Stimulated activated CD8-positive, alpha-beta memory T cell treated with anti-CD3 and anti-CD28 coated beads, Interleukin-15, amount 100 ng/mL, for 4 hours (primary cell): ENCODE data around the gene ME1.
"Not testable (repeated sequence)": the region's sequence is repeated elsewhere in the genome, so short reads cannot be mapped to it uniquely, and the experiment has no call there.

ENCODE experiments used
- DNase-seq, 2 donors: peaks; one replicate each; pipeline ENCODE4 v3.0.0-alpha.2; 2020; ENCODE audit warnings: low read depth in 2 of 2

ME1 gene

DNA sequence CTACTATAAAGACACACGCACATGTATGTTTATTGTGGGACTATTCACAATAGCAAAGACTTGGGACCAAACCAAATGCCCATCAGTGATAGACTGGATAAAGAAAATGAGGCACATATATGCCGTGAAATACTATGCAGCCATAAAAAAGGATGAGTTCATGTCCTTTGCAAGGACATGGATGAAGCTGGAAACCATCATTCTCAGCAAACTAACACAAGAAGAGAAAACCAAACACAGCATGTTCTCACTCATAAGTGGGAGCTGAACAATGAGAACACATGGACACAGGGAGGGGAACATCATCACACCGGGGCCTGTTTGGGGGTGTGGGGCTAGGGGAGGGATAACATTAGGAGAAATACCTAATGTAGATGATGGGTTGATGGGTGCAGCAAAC is 174.1 kb downstream of the ME1 start:
- not testable (repeated sequence) for DNase-seq

DNA sequence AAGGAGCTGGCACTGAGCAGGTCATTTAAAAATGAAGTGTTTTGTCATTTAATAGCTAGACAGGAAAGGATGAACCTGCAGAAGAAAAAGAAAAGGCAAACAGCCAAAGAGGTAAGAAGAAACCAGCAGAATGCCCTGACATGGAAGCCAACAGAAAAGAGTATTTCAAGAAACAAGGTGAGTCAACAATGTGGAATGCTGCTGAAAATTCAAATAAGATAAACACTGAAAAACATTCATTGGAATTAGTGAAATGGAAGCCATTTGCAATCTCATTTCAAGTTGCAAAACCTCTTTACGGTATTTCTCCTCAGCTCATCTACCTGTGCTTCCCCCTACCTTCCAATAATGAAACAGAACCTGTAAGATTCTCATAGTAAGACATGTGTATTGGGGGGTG is 178.1 kb downstream of the ME1 start:
- no peak for DNase-seq

DNA sequence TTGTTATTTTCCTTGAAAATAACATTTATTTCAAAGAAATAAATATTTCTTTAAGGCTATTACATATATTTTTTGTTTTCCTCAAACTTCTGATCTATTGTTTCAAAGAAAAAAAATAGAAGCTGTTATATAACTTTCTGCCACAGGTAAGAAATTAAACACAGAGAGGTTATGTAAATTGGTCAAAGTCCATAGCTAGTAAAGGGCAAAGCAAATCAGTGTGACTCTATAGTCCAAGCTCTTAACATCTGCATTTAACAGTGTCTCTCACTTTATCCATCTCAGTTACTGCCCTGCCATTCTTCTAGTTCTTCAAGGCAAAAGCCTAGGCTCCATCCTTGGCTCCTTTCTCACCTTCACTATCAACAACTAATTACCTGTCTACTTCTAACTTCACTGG is 180.6 kb downstream of the ME1 start:
- no peak for DNase-seq

DNA sequence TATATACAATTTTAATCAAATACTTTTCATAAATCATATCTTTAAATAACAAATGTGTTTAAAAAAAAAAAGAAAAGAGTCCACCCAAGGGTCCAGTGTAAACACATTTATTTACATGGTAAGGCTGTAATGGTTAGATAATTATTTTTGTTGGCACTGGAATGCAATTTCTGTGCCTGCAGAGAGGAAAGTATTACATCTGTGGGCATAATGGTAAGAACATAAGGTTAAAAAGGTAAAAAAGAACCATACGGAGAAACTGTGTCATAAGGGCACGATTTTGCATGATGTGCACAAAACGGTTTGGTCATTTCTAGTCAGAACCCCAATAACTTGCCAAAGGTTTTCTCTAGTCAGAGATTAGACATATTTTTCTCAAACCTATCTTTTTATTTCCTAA is 183.4 kb downstream of the ME1 start:
- no peak for DNase-seq

DNA sequence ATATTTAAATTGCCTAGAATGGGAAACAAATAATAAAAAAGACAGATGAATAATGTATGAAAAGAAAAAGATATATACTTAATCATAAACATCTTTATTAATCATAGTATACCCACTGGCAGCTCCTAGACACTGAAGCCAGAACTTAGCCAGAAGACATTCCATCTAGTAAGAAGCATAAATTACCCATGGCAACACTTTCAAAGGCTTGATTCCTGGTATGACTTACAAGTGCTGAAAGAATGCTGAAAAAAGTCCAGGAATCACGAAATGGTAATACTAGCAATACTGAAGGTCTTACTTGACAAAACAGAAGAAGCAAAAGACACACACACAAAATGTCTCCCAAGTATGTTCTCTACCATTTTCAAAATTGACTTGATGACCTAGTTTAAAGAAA is 199.7 kb downstream of the ME1 start:
- DNase-seq: no peak

DNA sequence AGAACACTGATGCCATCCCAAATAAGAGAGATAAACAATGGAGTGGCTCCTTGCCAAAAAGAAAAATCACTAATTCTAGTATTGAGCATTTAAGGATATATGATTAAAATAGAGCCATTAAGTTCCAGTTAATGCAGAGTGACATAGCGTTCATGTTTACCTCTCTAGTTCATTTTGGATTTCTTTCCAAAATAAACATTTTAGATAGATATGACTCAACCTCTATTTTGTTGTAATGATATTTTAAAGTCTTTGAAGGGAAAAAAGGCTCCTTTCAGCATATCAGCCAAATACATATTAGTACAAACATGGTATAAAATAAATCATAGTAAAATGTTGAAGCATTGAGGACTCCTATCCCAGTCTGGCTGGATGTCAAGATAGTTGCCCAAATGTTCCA is 204.3 kb downstream of the ME1 start:
- DNase-seq: no peak

DNA sequence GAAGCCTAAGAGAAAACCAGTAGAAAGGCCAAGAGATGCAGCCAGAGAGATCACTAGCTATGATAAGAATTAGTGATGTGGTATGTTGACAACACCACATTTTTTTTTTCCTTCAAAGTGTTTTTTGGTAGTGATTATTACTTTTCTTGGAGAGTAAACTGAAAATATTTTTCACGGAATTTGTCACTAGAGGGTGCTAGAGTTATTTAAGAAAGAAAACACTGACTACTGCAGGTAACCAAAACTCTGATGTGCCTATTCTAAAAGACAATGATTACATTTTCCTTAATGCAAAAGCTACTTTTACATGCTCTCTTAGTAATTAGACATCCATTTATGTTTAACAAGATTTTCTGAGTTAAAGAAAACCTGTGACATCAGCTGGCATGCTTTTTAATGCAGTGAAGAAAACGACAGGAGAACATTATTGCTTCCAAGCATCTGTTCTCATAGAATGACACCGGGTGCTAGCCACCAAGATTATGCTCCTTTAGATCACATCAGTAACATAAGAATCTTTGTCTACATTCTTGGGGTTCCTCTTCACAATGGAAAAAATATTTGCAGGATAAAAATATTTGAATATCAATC is 208.9 kb downstream of the ME1 start:
- no peak for DNase-seq

DNA sequence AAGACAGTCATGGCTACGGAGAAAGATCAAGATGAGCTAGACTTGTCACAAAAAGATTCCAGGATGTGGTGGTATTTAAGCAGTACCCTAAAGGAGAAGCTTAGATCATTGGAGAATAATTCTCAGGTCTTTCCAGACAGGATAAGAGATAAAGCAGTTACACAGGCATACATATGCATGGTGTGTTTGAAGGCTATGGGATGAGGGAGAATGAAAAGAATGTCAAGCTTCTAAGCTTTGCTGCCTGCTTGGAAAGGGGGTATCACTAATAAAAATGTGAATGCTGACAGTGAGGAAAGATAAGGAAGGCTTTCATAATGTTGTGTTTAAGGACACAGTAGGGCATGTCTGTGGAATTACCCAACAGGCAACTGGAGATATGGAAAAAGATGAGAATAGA is 209.6 kb downstream of the ME1 start:
- no peak for DNase-seq

DNA sequence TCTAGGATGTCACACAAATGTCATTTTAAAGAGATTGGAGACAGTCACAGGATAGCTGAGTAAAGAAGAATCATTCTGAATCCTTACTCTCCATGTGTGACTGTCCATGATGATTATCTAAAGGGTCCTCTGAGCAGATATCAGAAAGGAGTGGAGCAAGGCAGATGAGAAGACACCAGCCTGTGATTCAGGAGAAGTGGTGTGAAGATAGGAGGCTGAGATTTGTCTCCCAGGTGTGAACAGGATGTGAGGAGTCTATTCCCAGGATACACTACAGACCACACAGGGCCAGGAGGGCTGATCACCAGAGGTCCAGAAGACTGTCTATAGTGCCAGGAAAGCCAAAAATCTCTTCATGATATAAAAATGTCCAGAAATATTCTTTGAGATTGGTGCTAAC is 210.7 kb downstream of the ME1 start:
- DNase-seq: no peak

DNA sequence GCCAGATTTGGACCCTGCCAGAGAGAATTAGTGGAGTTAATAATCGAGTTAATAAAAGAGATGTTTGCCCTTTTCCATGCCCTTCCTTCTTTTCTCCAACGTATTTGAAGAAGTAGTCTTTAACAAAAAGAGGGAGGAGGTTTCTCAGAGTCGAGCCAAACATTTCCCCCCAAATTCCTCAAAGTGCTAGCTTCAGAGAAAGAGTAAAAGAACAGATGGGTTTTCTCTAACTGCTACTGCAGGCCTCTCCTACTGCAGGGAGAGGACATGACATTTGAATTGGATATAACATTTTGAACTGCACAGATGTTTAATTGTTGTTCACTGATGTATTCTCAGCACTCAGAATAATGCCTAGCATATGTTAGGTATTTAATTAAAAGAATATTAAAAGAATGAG is 212.2 kb downstream of the ME1 start:
- DNase-seq: no peak

DNA sequence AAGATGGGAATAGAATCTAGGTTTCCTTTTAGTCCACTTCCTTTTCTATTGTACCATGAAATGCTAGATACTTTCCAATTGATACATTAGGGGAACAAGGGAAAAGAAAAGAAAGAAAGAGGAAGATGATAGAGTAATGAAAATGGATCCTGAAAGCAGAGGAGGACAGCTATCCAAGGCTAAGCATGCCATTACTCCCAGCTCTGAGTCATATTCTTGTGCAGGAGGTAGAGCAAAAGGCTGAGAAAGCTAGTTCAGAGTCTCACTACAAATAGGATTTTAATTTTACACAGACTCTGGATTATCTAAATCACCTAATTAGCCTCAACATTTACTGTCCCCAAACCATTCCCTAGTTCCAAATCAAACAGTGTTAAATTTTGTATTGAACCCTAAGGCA is 214.0 kb downstream of the ME1 start:
- no peak for DNase-seq

DNA sequence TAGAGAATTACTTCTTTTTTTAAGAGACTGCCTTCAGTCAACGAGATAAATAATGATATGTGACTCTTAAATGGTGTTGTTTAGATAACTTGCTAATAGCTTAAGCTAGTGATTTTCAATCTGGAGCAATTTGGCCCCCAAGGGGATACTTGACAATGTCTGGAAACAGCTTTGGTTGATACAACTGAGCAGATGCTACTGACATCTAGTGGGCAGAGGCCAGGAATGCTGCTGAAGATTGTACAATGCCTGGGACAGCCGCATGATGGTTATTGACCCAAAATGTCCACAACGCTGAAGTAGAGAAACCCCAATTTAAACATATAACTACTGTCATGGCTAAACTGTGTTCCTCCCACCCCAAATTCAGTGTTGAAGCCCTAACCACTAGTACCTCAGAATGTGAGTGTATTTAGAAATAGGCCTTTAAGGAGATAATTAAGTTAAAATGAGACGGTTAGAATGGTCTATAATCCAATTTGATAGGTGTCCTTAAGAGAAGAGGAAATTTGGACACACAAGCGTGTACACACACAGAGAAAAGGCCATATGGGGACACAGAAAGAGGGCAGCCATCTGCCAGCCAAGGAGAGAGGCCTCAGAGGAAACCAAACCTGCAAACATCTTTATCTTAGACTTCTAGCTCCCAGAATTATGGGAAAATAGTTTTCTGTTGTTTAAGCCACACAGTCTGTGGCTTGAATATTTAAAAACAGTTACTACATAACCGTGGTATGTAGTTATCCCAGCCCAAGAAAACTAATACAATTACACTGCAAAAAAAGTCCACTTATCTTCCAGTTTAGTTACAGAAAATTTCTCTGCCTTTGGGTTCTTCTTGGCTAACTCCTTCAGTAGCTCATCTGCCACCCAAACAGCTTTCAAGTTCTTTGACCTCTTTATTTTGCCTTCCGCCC is 215.5 kb downstream of the ME1 start:
- peak in 1 of 2 donors; percentile 20 for DNase-seq

DNA sequence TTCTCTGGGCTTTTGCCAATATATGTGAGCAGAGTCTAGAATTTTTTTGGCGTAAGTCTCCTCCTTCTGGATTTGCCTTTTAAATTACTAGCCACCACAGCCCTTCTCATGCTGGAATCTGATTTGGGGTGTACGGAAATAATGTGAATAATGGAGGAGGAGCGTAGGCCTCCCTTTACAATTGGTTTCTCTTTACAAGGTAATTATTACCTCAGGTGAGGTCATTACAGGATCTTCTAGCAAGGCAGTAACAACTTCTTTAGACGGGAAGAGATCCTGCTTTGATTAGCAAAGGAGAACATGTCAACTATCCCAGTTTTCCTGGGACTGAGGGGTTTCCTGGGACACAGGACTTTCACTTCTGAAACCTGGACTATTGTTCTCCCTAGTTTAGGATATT is 228.8 kb downstream of the ME1 start:
- DNase-seq: no peak

DNA sequence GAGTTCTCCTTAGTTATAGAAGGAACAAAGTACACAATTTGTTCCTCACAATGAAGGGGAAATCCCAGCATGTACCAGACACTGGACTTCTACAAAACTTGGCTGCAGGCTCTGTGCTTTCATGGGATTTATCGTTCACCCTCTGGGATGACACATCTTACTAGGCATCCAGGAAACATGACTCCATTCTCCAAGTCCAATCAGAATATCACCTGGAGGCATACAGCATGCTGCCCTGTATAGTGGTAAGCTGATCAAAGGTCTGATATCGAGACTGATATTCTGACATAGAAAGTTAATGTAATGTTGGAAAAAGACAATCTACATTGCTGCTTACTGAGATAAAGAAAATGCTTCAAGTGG is 231.0 kb downstream of the ME1 start:
- DNase-seq: no peak

DNA sequence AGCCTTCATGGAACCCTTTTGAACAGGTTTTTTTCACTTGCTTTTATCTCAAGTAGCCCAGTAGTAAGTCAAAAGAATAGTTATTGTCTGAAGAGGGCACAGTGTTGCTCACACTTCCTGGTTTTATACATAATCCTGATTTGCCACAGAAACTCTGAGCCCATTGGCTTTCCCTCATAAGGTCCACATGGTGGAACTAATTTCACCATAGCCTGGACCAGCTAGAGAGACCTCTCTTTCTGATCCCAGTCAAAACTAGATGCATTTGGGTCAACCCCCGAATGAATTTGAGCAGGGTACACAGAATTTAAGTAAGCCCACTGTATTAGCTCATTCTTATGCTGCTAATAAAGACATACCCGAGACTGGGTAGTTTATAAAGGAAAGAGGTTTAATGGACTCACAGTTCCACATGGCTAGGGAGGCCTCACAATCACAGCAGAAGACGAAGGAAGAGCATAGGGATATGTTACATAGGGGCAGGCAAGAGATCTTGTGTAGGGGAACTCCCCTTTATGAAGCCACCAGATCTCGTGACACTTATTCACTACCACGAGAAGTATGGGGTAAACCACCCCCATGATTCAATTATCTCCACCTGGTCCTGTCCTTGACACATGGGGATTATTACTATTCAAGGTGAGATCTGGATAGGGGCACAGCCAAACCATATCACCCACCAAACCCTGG is 231.5 kb downstream of the ME1 start:
- no peak for DNase-seq

DNA sequence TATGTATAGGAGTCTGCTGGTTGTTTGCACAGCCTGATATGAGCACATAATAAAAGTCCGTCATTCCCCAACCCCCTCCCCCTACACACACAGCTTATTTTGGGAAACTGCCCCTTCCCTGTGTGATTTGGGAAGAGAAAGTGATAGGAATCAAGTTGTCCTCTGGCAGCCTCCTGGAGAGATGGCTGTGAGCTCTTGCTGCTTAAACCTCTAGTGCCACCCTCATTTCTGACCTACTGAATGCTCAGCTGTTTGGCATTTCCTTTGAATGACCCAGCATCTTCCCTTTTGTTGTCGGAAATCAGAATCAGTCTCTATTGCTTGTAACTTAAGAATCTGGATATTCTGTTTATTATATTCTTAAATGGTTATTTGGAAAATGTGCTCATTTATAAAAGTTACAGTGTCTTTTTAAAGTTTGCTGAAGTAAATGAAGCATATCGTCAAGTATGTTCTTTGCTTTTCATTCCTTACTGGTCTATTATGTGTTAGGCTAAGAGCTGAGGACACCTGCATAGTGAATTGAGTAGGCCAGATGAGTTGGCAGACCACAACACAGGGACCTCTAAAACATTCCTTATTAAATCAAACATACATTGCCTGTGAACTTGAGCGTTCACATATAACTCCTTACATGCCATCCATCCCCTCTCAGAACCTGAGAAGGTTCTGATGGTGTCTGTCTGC is 232.2 kb downstream of the ME1 start:
- no peak for DNase-seq

DNA sequence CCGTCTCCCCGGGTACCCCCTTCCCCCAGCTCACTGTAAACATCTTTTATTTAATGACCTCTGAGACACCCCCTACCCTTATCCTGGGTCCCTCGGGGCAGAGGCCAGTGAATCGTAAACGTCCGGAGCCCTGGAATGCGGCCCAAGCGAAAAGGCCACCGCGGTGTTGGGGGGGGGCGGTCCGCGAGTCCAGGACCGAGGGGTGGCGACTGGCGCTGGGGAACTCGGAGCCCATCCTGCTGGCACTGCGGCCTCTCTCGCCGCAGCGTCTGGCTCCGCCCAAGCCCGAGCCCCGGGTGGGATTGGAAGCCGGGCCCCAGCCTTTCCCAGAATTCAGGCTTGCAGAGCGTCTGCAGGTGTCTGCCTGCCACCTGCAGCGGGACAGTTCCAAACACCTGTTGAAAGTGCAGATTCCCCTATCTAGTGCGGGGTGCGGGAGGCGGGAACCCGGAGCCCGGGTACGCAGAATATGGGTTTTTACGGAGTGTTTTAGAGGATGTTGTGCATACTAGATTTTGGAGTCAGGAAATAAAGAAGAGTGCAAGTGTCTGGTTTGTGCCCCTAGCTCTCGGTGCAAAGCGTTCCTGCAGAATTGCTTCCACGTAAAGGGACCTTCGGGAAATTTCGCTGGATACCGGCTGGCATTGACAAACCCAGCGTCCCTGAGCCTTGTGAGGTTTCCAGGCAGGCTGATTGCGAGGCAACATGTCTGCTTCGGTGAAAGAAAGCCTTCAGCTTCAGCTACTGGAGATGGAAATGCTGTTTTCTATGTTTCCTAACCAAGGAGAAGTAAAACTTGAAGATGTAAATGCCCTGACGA is 236.9 kb downstream of the ME1 start:
- DNase-seq: no peak

DNA sequence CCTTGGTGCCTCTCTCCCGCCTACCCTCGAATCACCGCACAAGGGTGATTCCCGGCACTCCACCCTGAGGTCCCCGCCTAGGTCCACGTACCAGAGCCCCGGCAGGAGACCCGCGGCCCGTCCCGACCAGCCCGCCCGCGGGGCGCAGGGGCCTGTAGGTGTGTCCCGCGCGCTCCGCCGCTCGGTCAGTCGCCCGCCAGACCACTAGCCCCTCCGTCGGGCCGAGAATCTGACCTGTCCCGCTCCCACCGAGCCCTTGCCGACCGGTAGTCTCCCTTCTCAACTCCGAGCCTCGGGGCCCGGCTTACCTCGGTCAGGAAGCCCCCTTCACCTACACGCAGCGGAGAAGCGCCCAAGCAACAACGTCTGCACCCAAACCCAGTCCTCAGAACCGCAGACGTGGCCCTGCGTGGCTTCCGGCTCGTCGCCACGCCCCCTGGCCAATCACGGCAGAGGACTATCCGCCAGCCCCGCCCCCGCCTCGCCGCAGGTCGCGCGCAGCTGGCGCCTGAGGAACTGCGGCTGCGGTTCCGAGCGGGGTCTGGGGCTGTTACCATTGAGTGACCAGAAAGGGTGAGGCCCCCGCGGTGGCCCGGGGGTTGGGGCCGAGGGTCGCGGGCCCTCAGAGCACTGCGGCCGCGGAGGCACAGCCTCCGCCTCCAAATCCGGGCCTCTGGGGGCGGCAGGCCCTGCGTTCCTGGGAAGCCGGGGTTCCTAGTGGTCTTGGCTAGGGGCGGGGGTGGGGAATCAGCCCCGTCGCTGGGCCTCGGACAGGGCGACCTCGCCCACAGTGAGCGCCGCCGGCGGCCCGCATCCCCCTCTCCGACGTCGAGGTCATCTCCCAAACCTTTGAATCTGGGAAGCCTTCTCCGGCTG is 237.7 kb downstream of the ME1 start, which contains the start of the genes PGM3 and RWDD2A:
TSS of gene PGM3 (minus strand) at position 395 of the 876 bp plus-strand sequence. CDS start 2,253 bp downstream, outside the sequence.
TSS of gene RWDD2A (plus strand) at position 487 of the 876 bp plus-strand sequence. CDS start 1,095 bp downstream, outside the sequence.
- peak; percentile 71 to 80 for DNase-seq

DNA sequence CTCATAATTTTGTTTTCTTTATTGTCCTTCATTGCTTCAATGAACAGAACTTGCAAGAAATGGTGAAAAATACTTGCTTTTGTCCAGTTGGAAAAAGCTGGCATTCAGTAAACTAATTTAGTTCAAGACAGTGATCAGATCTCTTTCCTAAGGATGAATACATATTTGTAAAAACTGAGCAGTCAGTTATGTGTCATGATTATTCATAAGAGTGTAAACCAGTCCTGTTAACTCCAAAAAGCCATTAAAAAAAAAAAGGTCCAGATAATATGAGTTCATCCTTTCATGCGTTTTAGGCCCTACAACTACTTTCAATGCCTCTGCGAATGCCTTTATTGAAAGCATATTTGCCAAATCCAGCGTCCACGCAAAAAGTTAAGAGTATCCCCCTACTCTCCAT is 238.4 kb downstream of the ME1 start:
- DNase-seq: no peak

DNA sequence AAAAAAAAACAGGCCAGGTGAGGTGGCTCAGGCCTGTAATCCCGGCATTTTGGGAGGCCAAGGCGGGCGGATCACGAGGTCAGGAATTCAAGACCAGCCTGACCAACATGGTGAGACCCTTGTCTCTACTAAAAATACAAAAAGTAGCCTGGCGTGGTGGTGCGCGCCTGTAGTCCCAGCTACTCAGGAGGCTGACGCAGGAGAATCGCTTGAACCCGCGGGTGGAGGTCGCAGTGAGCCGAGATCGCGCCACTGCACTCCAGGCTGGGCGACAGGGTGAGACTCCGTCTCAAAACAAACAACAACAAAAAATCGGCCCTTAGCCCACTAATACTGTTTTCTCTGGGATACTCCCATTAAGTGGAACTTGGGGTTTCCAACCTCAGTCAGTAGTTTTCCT is 238.9 kb downstream of the ME1 start:
- not testable (repeated sequence) for DNase-seq
